ENCODE data around the gene MANF.

- TF ChIP-seq, protein P1, sequence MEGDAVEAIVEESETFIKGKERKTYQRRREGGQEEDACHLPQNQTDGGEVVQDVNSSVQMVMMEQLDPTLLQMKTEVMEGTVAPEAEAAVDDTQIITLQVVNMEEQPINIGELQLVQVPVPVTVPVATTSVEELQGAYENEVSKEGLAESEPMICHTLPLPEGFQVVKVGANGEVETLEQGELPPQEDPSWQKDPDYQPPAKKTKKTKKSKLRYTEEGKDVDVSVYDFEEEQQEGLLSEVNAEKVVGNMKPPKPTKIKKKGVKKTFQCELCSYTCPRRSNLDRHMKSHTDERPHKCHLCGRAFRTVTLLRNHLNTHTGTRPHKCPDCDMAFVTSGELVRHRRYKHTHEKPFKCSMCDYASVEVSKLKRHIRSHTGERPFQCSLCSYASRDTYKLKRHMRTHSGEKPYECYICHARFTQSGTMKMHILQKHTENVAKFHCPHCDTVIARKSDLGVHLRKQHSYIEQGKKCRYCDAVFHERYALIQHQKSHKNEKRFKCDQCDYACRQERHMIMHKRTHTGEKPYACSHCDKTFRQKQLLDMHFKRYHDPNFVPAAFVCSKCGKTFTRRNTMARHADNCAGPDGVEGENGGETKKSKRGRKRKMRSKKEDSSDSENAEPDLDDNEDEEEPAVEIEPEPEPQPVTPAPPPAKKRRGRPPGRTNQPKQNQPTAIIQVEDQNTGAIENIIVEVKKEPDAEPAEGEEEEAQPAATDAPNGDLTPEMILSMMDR (IDR thresholded peaks at IDR 0.05) = no peak
- no peak for TF ChIP-seq POLR2A (IDR thresholded peaks at IDR 0.05)
Observed at GRCh38 chr3:51434110-51434509, 49.0 kb downstream of the MANF start.
